HFFc6 (cell line): ENCODE data around the gene PTRHD1. TPM values are rescaled to one million over a fixed set of nuclear protein-coding genes. Genes with fewer than 3 reads are reported as not detected.

Experiments
- DNase-seq: peaks from one replicate; pipeline ENCODE4 v3.0.0-alpha.2; 2018
- H3K27ac Mint-ChIP-seq: 2 replicates; pipeline ENCODE4 v1.8.0; 2020; ENCODE audit warnings: mild to moderate bottlenecking, mixed read lengths
- H3K27me3 Mint-ChIP-seq: 2 replicates; pipeline ENCODE4 v1.8.0; 2021; ENCODE audit warnings: mild to moderate bottlenecking, moderate library complexity, mixed read lengths; ENCODE audit not compliant: insufficient read depth
- H3K36me3 Mint-ChIP-seq: 2 replicates; pipeline ENCODE4 v1.8.0; 2021; ENCODE audit warnings: low read depth, mixed read lengths
- H3K4me1 Mint-ChIP-seq: 2 replicates; pipeline ENCODE4 v1.8.0; 2020; ENCODE audit warnings: low read depth, mixed read lengths
- H3K4me3 Mint-ChIP-seq: 2 replicates; pipeline ENCODE4 v1.8.0; 2020; ENCODE audit warnings: mild to moderate bottlenecking, moderate library complexity, mixed read lengths
- H3K9me3 Mint-ChIP-seq: 2 replicates; pipeline ENCODE4 v1.8.0; 2020; ENCODE audit warnings: mild to moderate bottlenecking, mixed read lengths
- CTCF ChIP-seq: fragments of 200-600 bp; sonication (generic); IDR thresholded peaks from 2 replicates; pipeline ENCODE4 v1.5.0; 2021; ENCODE audit warnings: antibody characterized with exemption, mild to moderate bottlenecking
- long read RNA-seq: library from polyadenylated mRNA; unstranded; transcript quantifications from one replicate; pipeline ENCODE4 v2.0.0, GENCODE V29; 2019
- total RNA-seq, 6 experiments: library from RNA; stranded (reverse); fragmentation: NEBNext Ultra II Directional; extraction: Animal tissue kit (Norgen Biotek cat#: 25700); gene quantifications; 2 replicates in 1 of 6; 3 replicates in 5 of 6; pipeline ENCODE4 v1.2.3, GENCODE V29; 2021

Gene PTRHD1
- total RNA-seq = 10 to 100 TPM; 29.4 to 44.4 (median 35.0) TPM
- long read RNA-seq, transcript PTRHD1-201 (2 exons, 1,105 nt) = major isoform, 65 of 66 reads
- long read RNA-seq, partial matches to known transcripts = 0 of 66 reads
- long read RNA-seq, other reads (novel, unspliced or antisense) = 1 of 66 reads

GRCh38 chr2:24792874-24793760 is at the start of gene PTRHD1, which contains the start of gene CENPO:
PTRHD1 (minus strand) TSS chr2:24793391; CDS start chr2:24793377, 14 bp downstream.
CENPO (plus strand) TSS chr2:24793425; CDS start chr2:24793920, 495 bp downstream.
- Mint-ChIP-seq H3K27ac (peak within 1 kb of the TSS; percentile 100), H3K4me3 (peak within 1 kb of the TSS; percentile 99), H3K4me1 (peaks cover 50% of the 10 kb centered on the region), H3K36me3 (peaks cover 26% of the 10 kb centered on the region), H3K27me3 (peaks cover 3% of the 10 kb centered on the region), H3K9me3 (no peaks in the 10 kb centered on the region)
- DNase-seq = peak; percentile 96
- TF ChIP-seq CTCF = peak; percentile 89

- DNase-seq = no peak
- Mint-ChIP-seq H3K4me1 (no peaks in the 10 kb centered on the region), H3K27me3 (no peaks in the 10 kb centered on the region; the same call in 1 of the 2 replicates), H3K27ac (no peak overlapping the region), H3K36me3 (no peaks in the 10 kb centered on the region; the same call in 1 of the 2 replicates), H3K4me3 (no peak overlapping the region), H3K9me3 (no peaks in the 10 kb centered on the region)
- no peak for TF ChIP-seq CTCF
Observed at GRCh38 chr2:24842081-24843050, 49.2 kb upstream of the PTRHD1 start.

- no peak for DNase-seq
- no peak for TF ChIP-seq CTCF
- Mint-ChIP-seq H3K36me3 (no peaks in the 10 kb centered on the region; the same call in 1 of the 2 replicates), H3K4me3 (no peak overlapping the region), H3K9me3 (no peaks in the 10 kb centered on the region), H3K27ac (no peak overlapping the region), H3K27me3 (no peaks in the 10 kb centered on the region; the same call in 1 of the 2 replicates), H3K4me1 (peaks cover 2% of the 10 kb centered on the region)
Observed at GRCh38 chr2:24840962-24841945, 48.1 kb upstream of the PTRHD1 start.

- H3K4me3 Mint-ChIP-seq = no peak overlapping the region
- no peak for DNase-seq
- peaks cover 2% of the 10 kb centered on the region; the same call in 1 of the 2 replicates for H3K36me3 Mint-ChIP-seq
- peaks cover 11% of the 10 kb centered on the region for H3K4me1 Mint-ChIP-seq
- H3K27ac Mint-ChIP-seq = no peak overlapping the region
- TF ChIP-seq CTCF = peak; percentile 18; the same call in 1 of the 2 replicates
- no peaks in the 10 kb centered on the region for H3K9me3 Mint-ChIP-seq
- H3K27me3 Mint-ChIP-seq = no peaks in the 10 kb centered on the region; the same call in 1 of the 2 replicates
Observed at GRCh38 chr2:24840164-24840869, 47.1 kb upstream of the PTRHD1 start.
